22Rv1 (cell line): ENCODE results near the gene KRT8.

Experiments used
- CTCF ChIP-seq: fragments of 450-650 bp; IDR thresholded peaks from 2 replicates; pipeline ENCODE4 v1.5.1; 2017; ENCODE audit warnings: mild to moderate bottlenecking
- ZFX ChIP-seq: fragments of 450-650 bp; IDR thresholded peaks from 2 replicates; pipeline ENCODE4 v1.6.1; 2017; ENCODE audit warnings: antibody characterized with exemption, borderline replicate concordance

- TF ChIP-seq CTCF = no peak
- no peak for TF ChIP-seq ZFX
These were observed 21.8 kb upstream of the KRT8 start for GRCh38 chr12:52926596-52927234.
